K562 (cell line): ENCODE results near the gene BCAS3. TPM values are rescaled to one million over a fixed set of nuclear protein-coding genes. Genes with fewer than 3 reads are reported as not detected.
"Not testable (repeated sequence)": the region's sequence is repeated elsewhere in the genome, so short reads cannot be mapped to it uniquely, and the experiment has no call there.

Experiments
- ATAC-seq: fragments of 200-7000 bp; cut with Tn5 transposase; 3 replicates; pipeline ENCODE4 v1.9.1; 2020; ENCODE audit warnings: moderate library complexity
- BruUV-seq: library from RNA; stranded (reverse); fragments of 400-500 nt; replicated peaks from 2 replicates; lab custom pipeline; 2021; lab: Mats Ljungman, UMichigan
- CTCF ChIA-PET: fragments of 300-600 bp; formaldehyde crosslinking; extraction: SDS; loops from one replicate; lab custom pipeline; 2021; ENCODE audit warnings: low intra/inter-chr PET ratio; lab: Yijun Ruan, JAX
- POLR2A ChIA-PET: fragments of 300-600, 350-650 bp; sonication (Branson Sonifier 250); formaldehyde crosslinking; extraction: SDS; loops from one replicate; lab custom pipeline; 2021; ENCODE audit warnings: antibody characterized with exemption, inconsistent platforms; lab: Yijun Ruan, JAX
- DNase-seq, 4 experiments: peaks; one replicate each; pipeline versions ENCODE4 v3.0.0 to v3.0.0-alpha.2; 2011 to 2018; ENCODE audit warnings: low spot score in 3 of 4, mixed read lengths in 3 of 4; ENCODE audit errors: extremely low read depth in 1 of 4
- FAIRE-seq: peaks from 2 replicates; lab custom pipeline; 2011; peaks lifted over from hg19 to GRCh38; lab: Jason Lieb, UNC
- H2AFZ ChIP-seq: 2 replicates; pipeline ENCODE4 v1.6.0; 2011; ENCODE audit warnings: low read depth, low read length, control low read depth, inconsistent platforms
- H3K27ac ChIP-seq: fragments of 200-600 bp; 3 replicates; pipeline ENCODE4 v1.8.0; 2011; ENCODE audit warnings: low read depth, mild to moderate bottlenecking, control low read depth, inconsistent platforms, low read length, moderate library complexity, mixed read lengths; ENCODE audit errors: extremely low read depth
- H3K27me3 ChIP-seq, 2 experiments: fragments of 300-600 bp in 1 of 2; 2 replicates in 1 of 2; 3 replicates in 1 of 2; pipeline versions ENCODE4 v1.6.0 to v1.8.0; 2011; ENCODE audit warnings: inconsistent platforms in 2 of 2, low read length in 2 of 2, mild to moderate bottlenecking in 1 of 2, mixed read lengths in 1 of 2, moderate library complexity in 1 of 2; ENCODE audit not compliant: control insufficient read depth in 2 of 2, insufficient read depth in 2 of 2
- H3K36me3 ChIP-seq: fragments of 300-600 bp; 3 replicates; pipeline ENCODE4 v1.8.0; 2011; ENCODE audit warnings: mild to moderate bottlenecking, low read length, inconsistent platforms; ENCODE audit not compliant: control insufficient read depth, insufficient read depth
- H3K4me1 ChIP-seq, 2 experiments: fragments of 200-600 bp in 1 of 2; replicated peaks in 1 of 2; 2 replicates in 1 of 2; 3 replicates in 1 of 2; pipeline versions ENCODE4 v1.5.1 to v1.8.0; 2011; ENCODE audit warnings: inconsistent platforms in 2 of 2, low read length in 2 of 2, mild to moderate bottlenecking in 1 of 2, mixed read lengths in 1 of 2, moderate library complexity in 1 of 2; ENCODE audit not compliant: control insufficient read depth in 2 of 2, insufficient read depth in 2 of 2
- H3K4me2 ChIP-seq: 2 replicates; pipeline ENCODE4 v1.6.1; 2011; ENCODE audit warnings: low read length, control low read depth, inconsistent platforms, mixed read lengths; ENCODE audit not compliant: insufficient read depth
- H3K4me3 ChIP-seq: fragments of 200-600 bp; sonication (generic), shearing (Covaris generic); 2 replicates; pipeline ENCODE4 v1.5.1; 2016; ENCODE audit warnings: control low read depth, inconsistent platforms
- H3K79me2 ChIP-seq: fragments of 200-600 bp; 3 replicates; pipeline ENCODE4 v1.8.0; 2011; ENCODE audit warnings: low read length, inconsistent platforms; ENCODE audit not compliant: control insufficient read depth, insufficient read depth
- H3K9ac ChIP-seq, 2 experiments: 2 replicates each; pipeline versions ENCODE4 v1.6.0 to v1.6.1; 2011; ENCODE audit warnings: low read depth in 2 of 2, low read length in 2 of 2, control low read depth in 1 of 2, inconsistent platforms in 1 of 2, mild to moderate bottlenecking in 1 of 2, mixed read lengths in 1 of 2; ENCODE audit not compliant: insufficient read depth in 1 of 2
- H3K9me1 ChIP-seq: one replicate; pipeline ENCODE4 v1.6.0; 2011; ENCODE audit warnings: inconsistent platforms, mild to moderate bottlenecking, low read length, moderate library complexity; ENCODE audit not compliant: control insufficient read depth, insufficient read depth
- H3K9me3 ChIP-seq: replicated peaks from 2 replicates; pipeline ENCODE4 v1.5.1; 2011; ENCODE audit warnings: low read depth, low read length, inconsistent platforms; ENCODE audit not compliant: control insufficient read depth, insufficient read depth
- H4K20me1 ChIP-seq: replicated peaks from 2 replicates; pipeline ENCODE4 v1.6.1; 2011; ENCODE audit warnings: low read length, inconsistent platforms, mixed read lengths; ENCODE audit not compliant: control insufficient read depth, insufficient read depth
- ZBTB11 ChIP-seq, 3 experiments: fragments of 200-800 bp in 1 of 3; fragments of 250-450 bp in 1 of 3; fragments of 450-650 bp in 1 of 3; sonication (Bioruptor Pico) in 1 of 3; sonication (Bioruptor generic) in 1 of 3; formaldehyde crosslinking in 1 of 3; IDR thresholded peaks; 2 replicates each; pipeline versions ENCODE4 v1.6.1 to v1.8.0; 2016 to 2022; ENCODE audit warnings: mild to moderate bottlenecking in 2 of 3, missing genetic modification characterization in 2 of 3, missing compliant biosample characterization in 1 of 3, moderate library complexity in 1 of 3
- WGBS: fragments of 100-300 bp; shearing (Covaris generic); methylation state at CpG from one replicate; pipeline ENCODE4 v1.1.6; 2016; ENCODE audit warnings: low coverage, mixed read lengths; ENCODE audit not compliant: insufficient coverage; ENCODE audit errors: missing lambda C conversion rate; 5-methylcytosine and 5-hydroxymethylcytosine counted together
- in situ Hi-C: fragments of 300-500 bp; cut with MboI; formaldehyde crosslinking; loops from 4 replicates; pipeline ENCODE4 v1.15.0; 2018; ENCODE audit warnings: inconsistent platforms, mixed read lengths
- intact Hi-C: fragments of 100-400 bp; cut with micrococcal nuclease; formaldehyde crosslinking; loops from 2 replicates; pipeline ENCODE4 v1.14.2; 2022
- polyA plus RNA-seq, 8 experiments: library from polyadenylated mRNA; depleted of rRNA in 4 of 8; stranded (reverse) in 5 of 8; unstranded in 3 of 8; fragments of >200 nt; fragmentation: Nextera tagmentation in 2 of 8; fragmentation: Illumina TruSeq in 1 of 8; extraction: Ambion mirVana in 2 of 8; extraction: Trizol in 1 of 8; gene quantifications; 2 replicates each; pipeline versions ENCODE4 v1.2.1 to v1.2.3, GENCODE V29; 2011 to 2014; ENCODE audit warnings: inconsistent platforms in 1 of 8, missing spikeins in 1 of 8
- total RNA-seq, 7 experiments: library from RNA; depleted of rRNA in 6 of 7; stranded (reverse); fragments of >200 nt in 6 of 7; fragmentation: Illumina TruSeq in 2 of 7; extraction: Trizol in 2 of 7; gene quantifications; 2 replicates each; pipeline versions ENCODE4 v1.2.1 to v1.2.3, GENCODE V29; 2011 to 2021; ENCODE audit warnings: low replicate concordance in 1 of 7

Gene BCAS3
- total and polyA plus RNA-seq, 9 of the 15 experiments (the other 6 are each of a cell fraction or from before 2014, with no cell fraction given): 1.9 to 5.5 (median 3.5) TPM

GRCh38 chr17:60756798-60757197 lies 79.1 kb downstream of the BCAS3 start:
- intact Hi-C loops, POLR2A ChIA-PET, H3K27ac ChIP-seq, H3K36me3 ChIP-seq, DNase-seq, H3K4me3 ChIP-seq, H3K9me3 ChIP-seq, FAIRE-seq, H3K27me3 ChIP-seq, BruUV-seq, H3K79me2 ChIP-seq, H3K4me1 ChIP-seq, H3K9ac ChIP-seq, ATAC-seq, H3K9me1 ChIP-seq, CTCF ChIA-PET, H2AFZ ChIP-seq, H4K20me1 ChIP-seq, in situ Hi-C loops, H3K4me2 ChIP-seq: not testable (repeated sequence)
- peak in 1 of 3 experiments; percentile 91; a peak in 2 of 6 replicates for TF ChIP-seq ZBTB11 (CRISPR knock-in tag; IDR thresholded peaks at IDR 0.05)
- 17% methylated on average over 12 of the region's 12 CpGs for WGBS
